Stimulated activated CD8-positive, alpha-beta memory T cell treated with anti-CD3 and anti-CD28 coated beads, Interleukin-12 subunit alpha, Interleukin-12 subunit beta, amount 100 ng/mL, for 1 hour (primary cell): Measurements from ENCODE around the gene CBFA2T3.

Experiments
- DNase-seq: peaks from one replicate; pipeline ENCODE4 v3.0.0-alpha.2; 2020; ENCODE audit warnings: low read depth

Gene CBFA2T3

DNA sequence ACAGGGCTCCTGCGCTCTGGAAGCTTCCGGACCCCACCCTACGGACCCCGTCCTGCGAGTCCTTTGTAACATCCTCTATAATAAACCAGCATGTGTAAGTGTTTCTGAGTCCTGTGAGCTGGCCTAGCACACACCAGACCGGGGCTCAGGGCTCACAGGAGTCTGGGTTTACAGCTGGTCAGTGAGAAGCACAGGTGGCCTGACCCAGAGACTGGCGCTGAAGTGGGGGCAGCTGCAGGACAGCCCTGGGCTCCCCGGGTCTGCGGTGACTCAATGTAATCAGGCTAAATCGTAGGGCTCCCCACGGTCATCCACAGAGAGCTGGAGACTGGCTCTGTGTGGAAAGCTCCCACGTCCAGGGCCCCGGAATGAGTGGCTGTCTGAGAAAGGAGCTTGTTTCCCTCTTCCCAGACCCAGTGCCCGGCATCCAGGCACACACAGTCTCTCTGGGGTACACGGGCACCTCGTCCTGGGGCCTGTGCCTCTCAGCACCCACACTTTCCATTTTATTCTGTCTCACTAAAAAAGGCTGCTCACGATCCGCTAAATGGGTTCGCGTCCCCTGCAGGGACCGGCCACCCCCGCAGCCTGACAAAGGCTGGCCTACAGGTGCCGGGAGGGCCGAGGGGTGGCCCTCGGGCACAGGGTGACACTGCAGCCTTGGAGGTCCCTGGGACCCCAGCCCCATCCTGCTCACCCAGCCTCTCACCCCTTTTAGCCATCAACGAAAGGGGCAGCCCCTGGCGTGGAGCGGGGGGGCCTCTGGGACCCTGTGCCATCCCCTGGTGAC, 18.9 kb upstream of the CBFA2T3 start:
- DNase-seq, result no peak

DNA sequence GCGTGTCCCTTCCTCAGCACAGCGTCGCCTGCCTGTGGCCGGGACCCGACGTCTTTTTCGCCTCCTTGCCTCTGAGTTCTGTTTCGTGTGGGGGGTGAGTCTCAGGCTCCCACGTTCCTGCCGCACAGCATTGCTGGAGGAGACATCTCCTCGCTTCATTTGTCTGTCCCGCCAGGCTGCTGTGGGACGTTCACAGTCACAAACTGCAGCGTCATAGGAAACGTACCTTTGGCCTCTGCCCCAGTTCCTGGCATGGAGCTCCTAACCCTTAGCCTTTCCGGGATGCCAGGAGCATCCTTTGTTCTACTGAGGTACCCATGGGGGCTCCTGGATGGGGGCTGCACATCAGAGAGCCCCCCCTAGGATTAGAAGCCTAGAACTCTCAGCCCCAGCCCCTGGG, 18.2 kb upstream of the CBFA2T3 start:
- DNase-seq, result no peak

DNA sequence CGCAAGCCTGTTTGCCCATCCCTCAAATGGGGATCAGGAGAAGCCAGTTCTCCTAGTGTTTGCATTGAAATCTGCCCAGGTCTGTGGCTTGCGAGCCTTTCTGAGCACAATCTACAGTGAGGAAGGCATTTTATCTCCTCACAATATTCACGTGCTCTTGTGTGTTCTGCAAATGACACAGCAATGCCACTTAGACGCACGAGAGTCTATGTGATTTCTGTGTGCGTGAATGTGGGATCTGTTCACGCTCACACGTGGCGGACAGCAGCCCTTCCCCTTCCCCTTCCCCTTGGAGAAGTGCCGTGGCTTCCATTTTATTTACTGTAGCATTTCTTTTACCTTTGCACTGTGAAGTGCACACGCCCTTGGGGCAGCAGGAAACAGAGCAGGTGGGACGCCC, 17.7 kb upstream of the CBFA2T3 start:
- no peak for DNase-seq

DNA sequence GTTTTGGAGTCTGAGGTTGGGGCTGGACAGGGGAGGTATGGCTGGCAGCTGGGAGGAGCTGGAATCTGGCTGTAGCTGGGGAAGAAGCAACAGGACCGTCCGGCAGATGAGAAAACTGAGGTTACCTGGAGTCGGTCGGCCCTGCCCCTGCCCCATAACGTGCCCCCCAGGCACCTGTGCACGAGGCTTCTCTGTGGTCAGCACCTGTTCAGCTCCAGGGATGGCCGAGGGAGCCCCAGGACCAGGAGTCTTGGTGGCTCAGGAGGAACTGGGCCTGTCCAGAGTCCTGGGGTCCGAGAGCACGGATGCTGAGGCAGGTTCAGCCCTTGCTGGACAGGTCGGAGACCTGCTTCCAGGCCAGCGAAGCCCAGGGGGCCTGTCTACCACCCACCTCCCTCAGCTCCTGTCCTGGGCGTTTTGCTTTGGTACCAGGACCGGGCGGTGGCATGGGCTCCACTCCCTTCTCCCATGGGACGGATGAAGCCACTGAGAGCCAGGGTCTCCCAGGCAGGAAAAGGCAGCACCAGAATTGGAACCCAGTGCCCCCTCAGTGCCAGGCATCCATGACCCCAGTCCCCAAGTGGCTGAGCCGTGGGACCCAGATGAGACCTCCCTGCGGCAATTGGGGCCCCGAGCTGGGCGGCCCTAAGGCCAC, 17.1 kb upstream of the CBFA2T3 start:
- DNase-seq, result no peak

DNA sequence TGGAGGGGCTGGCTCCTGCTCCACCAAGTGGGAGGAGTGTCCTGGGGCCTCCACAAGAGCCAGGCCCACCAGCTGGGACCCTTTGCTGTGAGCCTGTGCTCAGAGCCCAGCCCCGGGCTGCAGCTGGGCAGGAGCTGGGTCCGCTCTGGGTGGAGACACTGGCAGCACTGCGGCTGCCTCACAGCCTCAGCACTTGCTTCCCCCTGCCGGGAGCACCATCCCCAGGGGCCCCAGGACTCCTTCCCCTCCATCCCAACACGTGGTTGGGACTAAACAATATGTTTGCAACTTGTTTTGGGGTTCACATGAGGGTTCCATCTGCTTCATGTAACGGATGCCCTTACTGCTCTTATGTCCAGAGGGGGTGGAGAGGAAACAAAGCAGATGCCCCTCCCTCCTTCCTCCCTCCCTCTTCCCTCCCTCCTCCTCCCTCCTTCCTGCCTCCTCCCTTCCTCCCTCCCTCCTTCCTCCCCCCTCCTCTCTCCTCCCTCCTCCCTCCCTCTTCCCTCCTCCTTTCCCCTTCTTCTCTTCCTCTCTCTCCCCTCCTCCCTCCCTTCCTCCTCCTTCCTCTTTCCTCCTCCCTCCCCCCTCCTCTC, 16.3 kb upstream of the CBFA2T3 start:
- DNase-seq, result no peak

DNA sequence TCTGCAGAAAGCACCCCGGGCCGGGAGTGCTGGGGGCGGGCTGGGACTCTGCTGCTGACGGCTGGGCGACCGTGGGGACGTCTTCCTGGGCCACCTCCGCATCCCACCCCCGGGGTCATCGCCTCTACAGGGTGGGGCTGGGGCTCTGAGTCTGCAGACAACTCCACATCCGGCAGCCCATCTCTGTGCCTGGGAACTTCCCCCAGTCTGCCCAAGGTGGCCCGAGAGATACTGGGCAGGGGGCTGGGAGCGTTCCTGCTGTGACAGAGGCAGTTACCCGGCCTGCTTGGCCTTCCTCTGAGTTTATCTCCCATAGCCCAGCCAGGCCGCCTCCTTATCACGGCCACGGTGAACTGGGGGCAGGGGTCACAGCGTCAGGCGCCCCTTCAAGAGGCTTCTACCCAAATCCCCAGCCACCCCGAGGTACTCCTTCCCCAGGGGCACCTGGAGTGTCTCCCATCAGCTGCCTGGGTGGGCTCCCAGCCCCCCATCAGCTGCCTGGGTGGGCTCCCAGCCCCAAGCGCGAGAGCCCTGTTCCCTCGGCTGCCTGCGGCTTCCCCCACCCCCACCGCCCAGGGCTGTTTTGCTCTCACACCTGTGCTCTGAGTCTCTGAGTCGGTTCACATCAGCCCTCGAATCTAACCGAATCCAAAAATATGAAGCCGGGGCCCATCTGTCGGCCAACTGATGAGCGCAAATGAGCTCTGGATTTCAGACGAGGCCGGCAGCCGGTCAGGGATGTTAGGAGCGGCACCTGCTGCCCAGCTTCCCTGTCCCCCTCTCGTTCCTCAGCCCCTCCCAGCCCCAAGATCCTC, 15.6 kb upstream of the CBFA2T3 start:
- DNase-seq, result no peak

DNA sequence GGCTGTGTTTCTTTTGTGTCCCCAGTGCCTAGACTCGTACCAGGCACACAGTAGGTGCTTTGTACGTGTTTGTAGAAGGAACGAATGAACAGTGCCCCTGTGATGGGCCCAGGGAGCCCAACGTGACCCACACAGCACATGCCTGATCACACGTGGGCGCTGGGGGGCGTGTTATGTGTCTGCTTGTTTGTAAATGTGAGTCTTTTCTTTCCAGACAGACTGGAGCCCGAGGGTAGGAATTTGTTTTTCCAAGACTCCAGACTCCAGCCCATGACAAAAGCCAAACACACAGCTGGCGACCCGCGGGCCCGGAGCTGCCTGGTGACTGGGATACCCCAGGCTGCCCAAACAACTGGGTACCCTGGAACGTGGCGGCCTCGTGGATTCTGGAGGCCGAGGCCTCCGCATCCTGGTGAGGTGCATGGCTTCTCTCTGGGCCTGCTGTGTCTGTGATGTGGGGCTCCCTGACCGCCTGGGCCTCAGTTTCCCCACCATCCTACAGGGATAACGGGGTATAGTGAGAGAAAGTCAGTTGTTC, 14.9 kb upstream of the CBFA2T3 start:
- DNase-seq, result no peak

DNA sequence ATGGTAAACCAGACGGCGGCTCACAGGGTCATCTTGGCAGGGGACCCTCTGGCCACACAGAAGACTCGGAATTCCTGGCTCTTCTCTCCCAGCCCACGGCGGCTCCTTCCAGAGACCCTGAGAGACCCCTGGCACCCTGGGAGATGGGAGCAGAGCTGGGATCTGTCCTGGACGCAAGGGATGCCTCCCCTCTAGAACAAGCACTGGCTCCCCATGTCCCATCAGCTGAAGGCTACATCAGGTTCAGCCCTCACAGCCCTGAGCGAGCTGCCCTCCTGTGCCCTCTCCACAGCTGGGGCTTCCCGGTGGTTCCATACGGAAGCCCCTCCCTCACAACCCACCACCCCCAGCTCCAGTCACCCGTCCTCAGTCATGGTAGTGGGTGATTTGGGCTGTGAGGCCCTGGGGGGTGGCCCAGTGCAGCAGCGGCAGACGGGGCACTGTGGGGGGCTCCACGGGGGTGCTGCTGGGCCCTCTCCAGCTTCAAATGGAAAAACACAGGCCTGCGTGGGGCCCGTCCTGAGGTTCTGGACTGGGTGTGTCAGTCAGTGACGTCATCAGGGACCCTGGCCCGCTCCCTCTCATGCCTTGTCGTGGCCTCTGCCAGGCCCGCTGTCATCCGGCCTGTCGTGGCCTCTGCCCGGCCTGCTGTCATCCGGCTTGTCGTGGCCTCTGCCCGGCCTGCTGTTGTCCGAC, 13.0 kb upstream of the CBFA2T3 start:
- no peak for DNase-seq

DNA sequence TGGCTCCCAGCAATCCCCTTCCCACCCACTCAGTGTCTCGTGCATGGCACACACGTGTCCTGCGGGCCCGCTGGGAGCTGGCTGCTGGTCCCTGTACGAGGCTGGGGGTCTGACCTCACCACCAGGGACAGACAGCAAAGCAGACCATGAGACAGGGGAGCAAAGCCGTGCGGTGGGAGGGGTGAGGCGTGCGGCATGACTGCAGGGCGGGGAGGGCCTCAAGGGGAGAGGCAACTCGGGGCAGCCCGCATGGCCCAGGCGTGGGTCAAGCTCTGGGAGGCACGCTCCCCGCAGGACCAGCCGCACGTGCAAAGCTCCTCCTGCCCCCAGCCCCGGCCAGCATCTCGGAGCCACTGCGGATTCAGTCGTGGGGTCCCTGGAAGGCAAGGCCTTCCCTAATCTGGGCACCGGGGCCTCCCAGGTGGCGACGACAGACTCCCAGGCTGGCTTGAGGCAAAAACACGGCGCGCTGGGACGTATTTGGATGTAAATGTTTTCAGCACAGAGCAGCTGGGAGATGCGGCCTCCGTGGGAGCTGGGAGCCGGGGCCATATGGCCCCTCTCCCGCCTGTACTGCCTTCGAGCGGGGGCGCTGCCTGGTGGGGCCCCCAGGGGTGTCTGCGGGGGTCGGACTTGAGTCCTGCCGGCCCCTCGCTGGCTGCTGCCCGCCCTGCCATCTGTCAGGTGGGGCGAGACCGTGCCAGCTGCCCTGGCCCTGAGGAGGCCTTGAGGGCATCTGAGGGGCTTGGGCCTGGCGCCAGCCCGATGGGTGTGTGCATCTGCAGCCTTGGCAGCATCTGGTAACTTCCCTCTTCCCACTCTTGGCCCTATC, 12.2 kb upstream of the CBFA2T3 start:
- no peak for DNase-seq

DNA sequence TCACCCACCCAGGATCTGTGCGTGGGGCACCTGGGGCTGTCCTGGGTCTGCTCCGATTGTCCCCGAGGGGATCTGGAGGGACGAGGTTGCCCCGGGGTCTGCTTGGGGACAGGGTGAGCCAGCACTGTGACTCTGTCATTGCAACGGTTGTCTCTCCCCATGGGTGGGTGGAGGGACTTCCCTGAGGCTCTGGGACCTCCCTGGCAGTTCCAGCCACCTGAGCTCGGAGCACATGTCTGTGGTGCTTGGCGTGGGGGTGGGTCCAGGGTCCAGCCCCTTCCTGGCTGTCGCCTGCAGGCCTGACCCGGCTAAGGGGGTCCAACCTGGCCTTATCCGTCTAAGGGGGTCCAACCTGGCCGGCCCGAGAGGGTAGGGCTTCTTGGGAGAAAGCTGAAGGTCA, 8.5 kb upstream of the CBFA2T3 start:
- no peak for DNase-seq

DNA sequence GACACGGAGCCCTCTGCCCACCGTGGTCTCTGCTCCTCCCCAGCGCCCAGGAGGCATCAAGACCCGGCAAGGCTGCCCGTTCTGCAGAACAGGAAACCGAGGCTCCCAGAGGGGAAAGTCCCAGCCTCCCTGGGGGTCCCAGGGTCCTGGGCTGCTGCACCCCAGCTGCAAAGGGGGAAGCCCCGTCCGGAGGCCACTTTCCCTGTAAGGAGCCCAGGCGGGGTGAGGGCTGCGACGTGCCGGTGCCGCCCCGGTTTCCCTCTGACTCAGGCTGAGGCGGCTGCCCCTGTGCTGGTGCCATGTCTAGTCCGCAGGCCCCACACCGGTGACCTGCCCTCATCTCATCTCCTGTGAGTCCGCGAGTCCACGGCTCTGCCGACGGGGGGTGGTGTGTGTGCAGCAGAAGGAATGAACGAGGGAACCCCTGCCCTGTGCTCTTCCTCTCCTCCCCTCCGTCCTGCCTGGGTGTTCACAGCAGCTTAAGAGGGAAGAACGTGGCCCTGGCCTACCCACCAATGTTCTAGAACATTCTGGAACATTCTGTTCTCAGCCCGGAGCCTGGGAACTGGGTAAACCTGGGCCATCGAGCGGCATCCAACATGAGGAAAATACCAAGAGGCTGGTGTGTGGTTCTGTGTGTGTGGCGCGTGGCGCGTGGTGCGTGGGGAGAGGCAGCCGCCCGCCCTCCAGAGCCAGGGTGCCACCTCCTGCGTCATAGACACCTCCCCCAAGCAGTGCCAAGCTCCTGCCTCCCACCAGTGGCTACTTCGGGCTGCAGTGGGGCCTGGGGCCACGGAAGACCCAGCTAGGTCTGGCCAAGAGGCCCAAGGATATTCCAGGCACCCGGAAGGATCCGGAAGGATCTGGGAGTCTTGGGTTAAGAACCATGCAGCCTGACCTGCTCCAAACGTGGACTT, 7.0 kb upstream of the CBFA2T3 start:
- no peak for DNase-seq

DNA sequence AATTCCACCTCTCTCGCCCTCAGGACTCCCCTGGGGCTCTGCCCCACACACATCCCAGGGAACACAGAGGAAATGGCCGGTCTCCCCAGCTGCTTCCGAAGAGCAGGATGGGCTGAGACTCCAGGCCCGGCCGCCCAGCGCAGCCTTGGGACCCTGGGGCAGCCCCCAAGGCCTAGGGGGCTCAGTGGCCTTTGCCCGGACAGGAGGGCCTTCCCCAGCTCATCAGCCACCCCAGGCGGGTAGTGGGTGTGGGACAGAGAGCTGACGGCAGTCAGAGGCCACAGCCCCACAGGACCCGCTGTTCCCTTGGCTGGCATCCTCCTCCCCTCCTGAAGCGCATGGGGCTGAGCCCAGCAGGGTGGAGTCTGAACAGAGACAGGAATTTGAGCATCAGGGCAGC, 6.2 kb upstream of the CBFA2T3 start:
- DNase-seq, result no peak

DNA sequence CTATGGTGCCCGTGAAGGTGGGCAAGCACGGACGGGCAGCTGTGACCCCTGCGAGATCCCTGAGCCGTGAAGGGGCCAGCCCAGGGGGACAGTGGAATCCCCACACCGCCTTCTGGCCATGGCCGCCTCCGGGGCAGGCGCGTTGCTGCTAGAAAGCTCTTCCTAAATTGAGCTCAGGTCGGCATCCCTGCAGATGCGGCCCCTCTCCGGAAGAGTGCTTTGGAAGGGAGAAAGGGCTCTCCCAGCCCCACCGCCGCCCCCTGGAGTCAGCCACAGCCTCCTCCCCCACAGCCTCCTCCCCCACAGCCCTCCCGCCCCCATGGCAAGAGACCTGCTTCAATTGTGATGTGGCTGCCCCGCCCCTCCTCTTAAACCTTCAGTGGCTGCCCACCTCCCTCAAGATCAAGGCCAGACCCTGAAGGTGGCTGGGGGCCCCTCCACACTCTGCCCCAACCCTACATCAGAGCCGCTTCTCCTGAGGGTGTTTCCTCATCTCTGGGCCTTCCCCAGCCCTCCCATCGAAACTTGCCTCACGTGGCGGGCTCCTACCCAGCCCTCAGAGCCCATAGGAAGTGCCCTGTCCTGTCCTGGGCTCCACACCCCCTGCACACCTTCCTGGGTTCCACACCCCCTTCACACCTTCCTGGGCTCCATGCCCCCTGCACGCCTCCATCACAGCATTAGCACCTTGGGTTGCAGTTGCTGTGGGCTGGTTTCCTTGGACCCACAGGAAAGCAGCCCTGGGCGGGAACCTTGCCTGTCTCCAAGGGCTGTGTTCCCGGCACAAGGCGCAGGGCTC, 5.5 kb upstream of the CBFA2T3 start:
- DNase-seq, result no peak

DNA sequence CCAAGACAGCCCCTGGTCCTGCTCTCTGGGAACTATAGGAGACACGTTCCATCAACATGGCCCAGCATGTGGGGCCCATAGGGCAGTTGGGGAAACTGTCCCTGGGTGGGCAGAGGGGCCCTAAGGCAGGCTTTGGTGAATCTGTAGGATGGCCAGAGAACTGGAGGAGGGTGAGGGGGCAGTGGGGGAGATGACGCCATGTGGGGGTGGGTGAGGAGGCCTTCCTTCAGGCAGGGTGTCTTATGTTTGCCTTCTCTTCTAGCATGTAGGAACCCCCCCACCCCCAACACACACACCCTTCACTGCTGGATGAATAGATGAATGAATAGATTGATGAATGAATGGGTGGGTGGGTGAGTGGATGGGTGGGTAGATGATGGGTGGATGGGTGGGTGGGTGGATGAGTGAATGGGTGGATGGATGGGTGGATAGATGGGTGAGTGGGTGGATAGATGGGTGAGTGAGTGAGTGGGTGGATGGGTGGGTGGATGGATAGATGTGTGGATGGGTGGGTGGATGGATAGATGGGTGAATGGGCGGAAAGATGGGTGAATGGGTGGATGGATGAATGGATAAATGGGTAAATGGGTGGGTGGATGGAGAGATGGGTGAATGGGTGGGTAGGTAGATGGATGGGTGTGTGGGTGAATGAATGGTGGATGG, 2.5 kb upstream of the CBFA2T3 start:
- no peak for DNase-seq

DNA sequence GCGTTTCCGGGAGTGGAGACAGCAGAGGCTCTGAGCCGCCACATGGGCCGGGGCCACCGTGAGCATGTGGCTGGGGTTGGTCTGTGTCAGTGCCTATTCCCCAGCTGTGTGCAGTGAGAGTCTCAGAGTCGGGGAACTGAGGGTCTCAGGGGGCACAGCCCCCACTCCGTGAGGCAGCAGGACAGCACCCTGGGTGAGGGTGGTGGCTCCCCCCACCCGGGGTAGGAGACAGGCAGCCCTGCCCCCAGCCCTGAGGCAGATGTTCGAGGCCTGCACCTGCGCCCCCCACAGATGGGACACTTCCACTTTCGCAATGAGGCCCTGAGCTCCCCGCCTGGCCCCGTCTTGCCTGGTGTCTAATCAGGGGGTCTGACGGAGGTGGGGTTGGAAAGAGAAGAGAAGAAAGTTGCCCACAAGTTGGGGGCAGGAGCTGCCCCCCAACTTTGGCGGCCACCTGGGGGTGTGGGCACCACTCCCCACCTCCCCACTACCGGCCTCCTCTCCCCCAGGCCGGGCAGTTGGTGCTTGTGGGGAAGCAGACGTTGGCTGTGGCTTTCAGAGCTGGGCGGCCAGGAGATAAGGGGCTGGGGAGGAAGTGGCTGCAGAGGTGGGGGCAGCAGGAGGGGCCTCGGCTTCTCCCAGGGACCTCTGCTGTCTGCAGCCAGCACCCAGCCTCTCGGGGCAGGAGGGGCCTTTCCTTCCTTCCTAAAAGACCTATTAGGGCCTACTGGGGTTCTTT, 1.8 kb upstream of the CBFA2T3 start:
- no peak for DNase-seq

DNA sequence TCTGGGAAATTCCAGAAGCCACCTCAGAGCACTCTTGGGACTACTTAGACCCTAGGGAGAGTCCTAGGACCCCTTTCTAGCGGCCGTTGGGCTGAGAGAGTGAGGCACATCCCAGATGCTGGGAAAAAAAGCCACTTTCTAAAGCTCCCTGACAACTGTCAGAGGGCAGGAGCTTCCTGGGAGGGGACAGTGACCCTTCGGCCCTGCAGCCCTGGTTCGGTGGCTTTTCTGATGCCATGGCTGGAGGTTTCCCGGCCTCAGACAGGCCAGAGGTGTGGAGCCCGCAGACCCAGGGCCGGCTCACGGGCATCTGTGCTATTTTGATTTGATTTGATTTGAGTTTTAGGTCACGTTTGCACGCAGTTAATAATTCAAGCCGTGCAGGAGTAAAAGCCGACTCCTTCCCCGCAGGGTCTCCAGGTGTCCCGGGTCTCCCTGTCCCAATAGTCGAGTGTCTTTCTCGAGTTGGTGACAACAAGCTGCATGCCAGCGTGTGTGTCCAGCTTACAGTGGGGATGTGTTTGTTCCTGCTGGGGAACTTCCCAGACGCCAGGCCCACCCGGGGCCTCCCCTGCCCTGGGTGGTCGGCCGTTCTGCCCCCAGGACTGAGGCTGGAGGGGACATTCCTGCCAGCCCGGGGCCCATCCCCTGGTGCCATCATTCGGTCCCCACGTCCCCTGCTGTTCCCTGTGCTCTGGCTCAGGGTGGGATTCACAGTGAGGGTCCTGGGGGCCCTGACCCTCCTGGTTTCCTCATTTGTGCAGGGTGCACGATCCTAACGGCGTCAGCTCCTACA, 1.0 kb upstream of the CBFA2T3 start:
- DNase-seq, result no peak
